ENCODE measurements around the gene PLPPR5. TPM values are rescaled to one million over a fixed set of nuclear protein-coding genes. Genes with fewer than 3 reads are reported as not detected.

PLPPR5 gene
- total and polyA plus RNA-seq, 2 of the 8 experiments (the other 6 are each of a cell fraction or from before 2014, with no cell fraction given) = 1.9 to 5.6 TPM

- H2BK12ac ChIP-seq (ENCODE audit: low read depth, low read length) = no peak overlapping the region
- H4K5ac ChIP-seq (ENCODE audit: insufficient read length, low read depth, low read length) = no peak overlapping the region
- H3K79me1 ChIP-seq (ENCODE audit: low read depth, low read length) = no peaks in the 10 kb centered on the region
- peaks cover 0 to 6% (median 2%) of the 10 kb centered on the region in 4 experiments; a peak in 2 of 7 replicates for H3K4me1 ChIP-seq (replicated peaks in 1 of 4; ENCODE audit: control insufficient read depth in 3 of 4, insufficient read depth in 4 of 4, low read length in 3 of 4)
- DNase-seq (ENCODE audit: low read depth in 1 of 2, low spot score in 2 of 2) = no peak
- 0 out of 4 replicates have a peak, but pooled peaks cover 0 to 3% of the 10 kb centered on the region in 2 experiments for H3K9me3 ChIP-seq (ENCODE audit: insufficient read depth in 2 of 2, low read depth in 1 of 2, low read length in 1 of 2)
- no peaks in the 10 kb centered on the region for H4K20me1 ChIP-seq (replicated peaks in 1 of 2; ENCODE audit: control insufficient read depth in 1 of 2, insufficient read depth in 2 of 2, low read length in 2 of 2)
- ChIA-PET POLR2A (ENCODE audit: partially characterized antibody) (no interaction called here), CTCF (ENCODE audit: partially characterized antibody) (interaction anchor here (0.9 to 3.6 kb wide), 4 partner anchors 10 to 117 kb away, joined by 3 to 22 read pairs (median 10); partner anchors contain the start of gene PLPPR5)
- H2BK15ac ChIP-seq (ENCODE audit: low read length) = no peak overlapping the region
- H3K79me2 ChIP-seq (ENCODE audit: control insufficient read depth in 1 of 2, insufficient read depth in 2 of 2, low read length in 2 of 2) = no peaks in the 10 kb centered on the region
- H4K8ac ChIP-seq (ENCODE audit: extremely low read depth, insufficient read depth, low read length) = no peak overlapping the region
- WGBS, 2 experiments (ENCODE audit: extremely low coverage in 1 of 2, insufficient coverage in 1 of 2, insufficient read length in 1 of 2, insufficient replicate concordance in 2 of 2, low coverage in 1 of 2, low lambda C conversion rate in 2 of 2, missing lambda C conversion rate in 1 of 2) = 86% methylated on average over 1 of the region's 1 CpG; no CpG with 5 or more reads in 1 of the 2 experiments
- no peak overlapping the region for H3K4me3 ChIP-seq (ENCODE audit: extremely low read depth in 1 of 4, insufficient read depth in 2 of 4, low read depth in 3 of 4, low read length in 4 of 4)
- no peak overlapping the region for H2AK5ac ChIP-seq (ENCODE audit: low read depth, low read length)
- H3K27ac ChIP-seq (ENCODE audit: low read depth, low read length) = no peak overlapping the region
- H3K14ac ChIP-seq (ENCODE audit: insufficient read length) = no peak overlapping the region
- H3K4ac ChIP-seq (replicated peaks; ENCODE audit: insufficient read length, low read depth, low read length) = no peak overlapping the region
- no peak overlapping the region for H3K23ac ChIP-seq (ENCODE audit: insufficient read length)
- H3K27me3 ChIP-seq (replicated peaks in 1 of 4; ENCODE audit: control insufficient read depth in 3 of 4, extremely low read depth in 1 of 4, insufficient read depth in 3 of 4, low read length in 3 of 4) = no peaks in the 10 kb centered on the region
- H3K4me2 ChIP-seq (ENCODE audit: insufficient read depth in 1 of 2, low read depth in 2 of 2, low read length in 2 of 2) = no peak overlapping the region
- no peak overlapping the region for H3K9ac ChIP-seq (replicated peaks in 1 of 4; ENCODE audit: extremely low read depth in 1 of 4, low read depth in 3 of 4, low read length in 3 of 4)
- no peak overlapping the region for H2BK5ac ChIP-seq (ENCODE audit: low read depth, low read length)
- no peaks in the 10 kb centered on the region; the same call in 1 of the 2 replicates for H3K23me2 ChIP-seq (ENCODE audit: low read depth, low read length)
- H2BK20ac ChIP-seq (ENCODE audit: low read length) = no peak overlapping the region
- FAIRE-seq = no peak
- no peak overlapping the region for H3K56ac ChIP-seq (replicated peaks; ENCODE audit: insufficient read length, low read depth, low read length)
- H3K36me3 ChIP-seq (ENCODE audit: control insufficient read depth in 2 of 4, insufficient read depth in 4 of 4, low read length in 3 of 4) = no peaks in the 10 kb centered on the region
- no peak overlapping the region for H3K18ac ChIP-seq (ENCODE audit: extremely low read depth, low read length)
- no peak overlapping the region for H4K91ac ChIP-seq (replicated peaks; ENCODE audit: insufficient read length, low read length)
- no peak overlapping the region for H2AFZ ChIP-seq (ENCODE audit: low read length)
- no peak overlapping the region for H2BK120ac ChIP-seq (replicated peaks; ENCODE audit: low read depth, low read length)
- no peak for TF ChIP-seq ATF2 (IDR thresholded peaks at IDR 0.05; ENCODE audit: low read length)
- no peak for TF ChIP-seq FOSL1 (IDR thresholded peaks at IDR 0.05; ENCODE audit: insufficient read depth, low read depth, low read length)
- TF ChIP-seq SP4 (IDR thresholded peaks at IDR 0.05; ENCODE audit: low read length) = no peak
- no peak for TF ChIP-seq POLR2A (IDR thresholded peaks at IDR 0.05; ENCODE audit: control extremely low read depth in 1 of 2, low read depth in 2 of 2, low read length in 2 of 2)
Observed at GRCh38 chr1:98989556-98989907, 15.1 kb downstream of the PLPPR5 start.
